AG04449 (cell line): Measurements from ENCODE around the gene PPL.

Experiments used
- CTCF ChIA-PET: fragments of 350-600 bp; formaldehyde crosslinking; extraction: SDS; loops from one replicate; lab custom pipeline; 2021; ENCODE audit warnings: antibody characterized with exemption; lab: Yijun Ruan, JAX
- POLR2A ChIA-PET: fragments of 400-600, 350-600 bp; formaldehyde crosslinking; extraction: SDS; loops from one replicate; lab custom pipeline; 2020; ENCODE audit warnings: antibody characterized with exemption, inconsistent platforms; lab: Yijun Ruan, JAX
- DNase-seq: peaks from one replicate; pipeline ENCODE4 v3.0.0-alpha.2; 2010; ENCODE audit warnings: low read depth, low spot score
- H3K4me3 ChIP-seq: 2 replicates; pipeline ENCODE4 v1.5.1; 2011; ENCODE audit warnings: low read depth, mild to moderate bottlenecking, control low read depth, low read length
- CTCF ChIP-seq: IDR thresholded peaks from one replicate; pipeline ENCODE4 v1.5.1; 2011; ENCODE audit warnings: mild to moderate bottlenecking, moderate library complexity, low read length, control low read depth, inconsistent platforms; ENCODE audit not compliant: insufficient read depth; ENCODE audit errors: missing control alignments

PPL gene

GRCh38 chr16:4928227-4928626, 8.7 kb downstream of the PPL start:
- CTCF ChIA-PET: no interaction called here
- TF ChIP-seq CTCF: no peak
- H3K4me3 ChIP-seq: no peak overlapping the region
- POLR2A ChIA-PET: no interaction called here
- DNase-seq: no peak

DNA sequence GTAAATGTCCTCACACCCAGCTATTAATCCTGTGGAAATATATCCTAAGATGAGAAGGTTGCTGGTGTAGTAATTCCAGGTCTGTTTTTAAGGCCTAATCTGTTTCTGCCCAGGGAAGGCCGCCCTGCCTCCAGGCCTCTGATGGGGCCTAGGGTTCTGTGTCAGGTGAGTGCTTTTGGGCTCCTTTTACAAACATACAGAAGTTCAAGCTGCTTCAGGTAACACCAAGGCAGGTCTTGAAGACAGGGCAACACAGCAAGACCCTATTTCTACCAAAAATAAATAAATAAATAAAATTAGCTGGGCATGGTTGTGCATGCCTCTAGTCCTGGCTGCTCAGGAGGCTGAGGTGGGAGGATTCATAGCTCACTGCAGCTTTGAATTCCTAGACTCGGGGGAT, 9.3 kb downstream of the PPL start:
- CTCF ChIA-PET: interaction anchor here (1.1 kb wide), 1 partner anchor 28 kb away, joined by 3 read pairs; no protein-coding TSS in a partner anchor
- no peak overlapping the region for H3K4me3 ChIP-seq
- no peak for DNase-seq
- POLR2A ChIA-PET: no interaction called here
- TF ChIP-seq CTCF: no peak

DNA sequence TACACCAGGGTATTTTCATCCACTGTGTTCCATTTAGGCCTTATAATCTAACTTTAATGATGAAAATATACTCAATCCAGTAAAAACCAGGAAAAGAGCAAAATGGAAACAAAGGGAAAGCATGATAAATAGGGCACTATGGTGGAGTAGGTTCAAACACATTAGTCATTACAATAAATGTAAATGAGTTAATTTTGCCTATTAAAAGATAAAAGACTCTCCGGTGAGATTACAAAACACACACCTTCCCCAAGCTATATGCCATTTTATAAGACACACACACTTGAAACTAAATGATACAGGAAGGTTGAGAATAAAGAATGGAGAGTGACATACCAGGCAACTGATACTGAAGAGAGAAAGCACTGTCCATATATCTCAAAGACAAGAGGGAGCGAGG, 10.0 kb downstream of the PPL start:
- no peak overlapping the region for H3K4me3 ChIP-seq
- DNase-seq: no peak
- ChIA-PET CTCF (interaction anchor here (1.1 kb wide), 1 partner anchor 29 kb away, joined by 3 read pairs; no protein-coding TSS in a partner anchor), POLR2A (no interaction called here)
- no peak for TF ChIP-seq CTCF

DNA sequence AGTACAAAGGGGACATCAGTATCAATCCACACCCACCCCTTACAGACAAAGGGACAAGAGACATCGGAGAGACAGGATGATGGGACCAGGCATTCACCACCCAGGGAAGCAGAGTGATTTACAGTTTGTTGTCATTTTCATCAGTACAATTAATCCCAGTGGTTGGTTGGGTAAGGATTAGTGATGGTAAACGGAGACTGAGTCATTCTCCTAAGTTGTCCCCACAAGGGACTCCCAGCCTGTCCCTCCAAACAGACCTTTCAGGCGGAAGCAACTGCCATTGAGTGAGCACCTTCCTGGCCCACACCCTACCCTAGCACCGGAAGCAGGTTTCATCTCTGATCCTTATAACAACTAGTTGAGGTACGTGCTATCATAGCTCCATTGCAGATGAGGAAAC, 11.2 kb downstream of the PPL start:
- H3K4me3 ChIP-seq: no peak overlapping the region
- ChIA-PET POLR2A (no interaction called here), CTCF (no interaction called here)
- no peak for DNase-seq
- TF ChIP-seq CTCF: no peak

GRCh38 chr16:4925293-4925607, 11.7 kb downstream of the PPL start:
- ChIA-PET CTCF (no interaction called here), POLR2A (no interaction called here)
- no peak for TF ChIP-seq CTCF
- no peak for DNase-seq
- H3K4me3 ChIP-seq: no peak overlapping the region

- CTCF ChIA-PET: no interaction called here
- TF ChIP-seq CTCF: no peak
- DNase-seq: no peak
- no peak overlapping the region for H3K4me3 ChIP-seq
- POLR2A ChIA-PET: no interaction called here
Measured at GRCh38 chr16:4924593-4925292, 12.2 kb downstream of the PPL start.
